ENCODE results near the gene PAPSS1. TPM values are rescaled to one million over a fixed set of nuclear protein-coding genes. Genes with fewer than 3 reads are reported as not detected.

The PAPSS1 gene
- total RNA-seq, 4 donors from 2014 or later, result 21.9 to 36.2 (median 25.3) TPM

- Histone ChIP-seq H3K27me3 (no peaks in the 10 kb centered on the region), H3K4me1 (peaks cover 0 to 6% (median 0%) of the 10 kb centered on the region in 3 donors), H3K9me3 (no peaks in the 10 kb centered on the region), H3K27ac (no peak overlapping the region), H3K36me3 (peaks cover 0 to 20% of the 10 kb centered on the region in 2 donors), H3K4me3 (no peak overlapping the region)
- ATAC-seq, result no peak
- no peak for TF ChIP-seq EP300 (IDR thresholded peaks at IDR 0.05)
- no peak for TF ChIP-seq POLR2A (IDR thresholded peaks at IDR 0.05)
- TF ChIP-seq POLR2AphosphoS5 (IDR thresholded peaks at IDR 0.05), result no peak
- TF ChIP-seq CTCF (IDR thresholded peaks at IDR 0.05), result no peak
- 65 to 66% methylated on average over 3 of the region's 3 CpGs for WGBS, 2 donors (ENCODE audit: low coverage in 1 of 2)
Measured at GRCh38 chr4:107629318-107629717, 90.7 kb downstream of the PAPSS1 start.

- 96% methylated on average over 4 of the region's 4 CpGs for WGBS, 2 donors (ENCODE audit: low coverage in 1 of 2)
- peaks cover 0 to 19% of the 10 kb centered on the region in 2 donors for H3K36me3 ChIP-seq
- ATAC-seq, result no peak
Measured at GRCh38 chr4:107625391-107625902, 94.6 kb downstream of the PAPSS1 start.

GRCh38 chr4:107624024-107624423, 96.0 kb downstream of the PAPSS1 start:
- H3K9me3 ChIP-seq, result peaks cover 0 to 10% (median 0%) of the 10 kb centered on the region in 3 donors
- peaks cover 0 to 10% of the 10 kb centered on the region in 2 donors for H3K36me3 ChIP-seq
- H3K4me3 ChIP-seq, result no peak overlapping the region
- no peak for TF ChIP-seq POLR2AphosphoS5 (IDR thresholded peaks at IDR 0.05)
- no peak for TF ChIP-seq CTCF (IDR thresholded peaks at IDR 0.05)
- TF ChIP-seq POLR2A (IDR thresholded peaks at IDR 0.05), result no peak
- no peak for TF ChIP-seq EP300 (IDR thresholded peaks at IDR 0.05)
- 85 to 100% methylated on average over 1 to 2 of the region's 2 CpGs for WGBS, 2 donors (ENCODE audit: low coverage in 1 of 2)
- ATAC-seq, result no peak
- H3K27ac ChIP-seq, result no peak overlapping the region
- H3K27me3 ChIP-seq, result no peaks in the 10 kb centered on the region
- peaks cover 0 to 1% (median 0%) of the 10 kb centered on the region in 3 donors for H3K4me1 ChIP-seq

More at GRCh38 chr4:107625391-107625902, 94.6 kb downstream of the PAPSS1 start:
- Histone ChIP-seq H3K4me3 (no peak overlapping the region), H3K9me3 (peaks cover 0 to 10% (median 0%) of the 10 kb centered on the region in 3 donors), H3K27ac (no peak overlapping the region), H3K27me3 (no peaks in the 10 kb centered on the region), H3K4me1 (no peaks in the 10 kb centered on the region)
- TF ChIP-seq EP300 (IDR thresholded peaks at IDR 0.05) (no peak), CTCF (IDR thresholded peaks at IDR 0.05) (no peak), POLR2AphosphoS5 (IDR thresholded peaks at IDR 0.05) (no peak), POLR2A (IDR thresholded peaks at IDR 0.05) (no peak)

GRCh38 chr4:107622006-107622405, 98.0 kb downstream of the PAPSS1 start:
- peaks cover 0 to 10% (median 0%) of the 10 kb centered on the region in 3 donors for H3K9me3 ChIP-seq
- no peaks in the 10 kb centered on the region for H3K27me3 ChIP-seq
- H3K27ac ChIP-seq, result no peak overlapping the region
- 88 to 100% methylated on average over 2 of the region's 2 CpGs for WGBS, 2 donors (ENCODE audit: low coverage in 1 of 2)
- TF ChIP-seq CTCF (IDR thresholded peaks at IDR 0.05) (no peak), POLR2A (IDR thresholded peaks at IDR 0.05) (no peak)
- ATAC-seq, result no peak
- peaks cover 0 to 10% of the 10 kb centered on the region in 2 donors for H3K36me3 ChIP-seq
- H3K4me3 ChIP-seq, result no peak overlapping the region
- peaks cover 0 to 5% (median 0%) of the 10 kb centered on the region in 3 donors for H3K4me1 ChIP-seq

GRCh38 chr4:107619731-107620130, 100.3 kb downstream of the PAPSS1 start:
- no peak for ATAC-seq
- H3K27ac ChIP-seq, result no peak overlapping the region
- TF ChIP-seq EP300 (IDR thresholded peaks at IDR 0.05) (no peak), CTCF (IDR thresholded peaks at IDR 0.05) (no peak), POLR2AphosphoS5 (IDR thresholded peaks at IDR 0.05) (no peak), POLR2A (IDR thresholded peaks at IDR 0.05) (no peak)
- WGBS, 2 donors (ENCODE audit: low coverage in 1 of 2), result 71 to 92% methylated on average over 2 of the region's 2 CpGs
- peaks cover 0 to 5% (median 0%) of the 10 kb centered on the region in 3 donors for H3K4me1 ChIP-seq
- H3K27me3 ChIP-seq, result no peaks in the 10 kb centered on the region
- H3K9me3 ChIP-seq, result peaks cover 0 to 10% (median 0%) of the 10 kb centered on the region in 3 donors
- H3K36me3 ChIP-seq, result peaks cover 0 to 10% of the 10 kb centered on the region in 2 donors
- no peak overlapping the region for H3K4me3 ChIP-seq
